Raji (cell line): ENCODE measurements around the gene POLD2.

Source experiments
- POLR2A ChIP-seq: IDR thresholded peaks from 2 replicates; pipeline ENCODE4 v1.6.1; 2011; ENCODE audit warnings: low read depth, low read length, control low read depth; ENCODE audit not compliant: insufficient read depth

POLD2 gene

GRCh38 chr7:44112997-44113763, 10.2 kb downstream of the POLD2 start:
- TF ChIP-seq POLR2A = 0 out of 2 replicates have a peak, but pooled peaks have one; percentile 3

- no peak; the same call in 1 of the 2 replicates for TF ChIP-seq POLR2A
Observed at GRCh38 chr7:44112231-44112996, 10.9 kb downstream of the POLD2 start.

- TF ChIP-seq POLR2A = no peak
Observed at GRCh38 chr7:44111761-44112160, 11.6 kb downstream of the POLD2 start.

GRCh38 chr7:44110719-44111635, 12.4 kb downstream of the POLD2 start:
- no peak for TF ChIP-seq POLR2A

GRCh38 chr7:44109991-44110390, 13.4 kb downstream of the POLD2 start:
- no peak for TF ChIP-seq POLR2A

GRCh38 chr7:44108768-44109750, 14.3 kb downstream of the POLD2 start:
- TF ChIP-seq POLR2A = no peak

GRCh38 chr7:44107961-44108767, 15.2 kb downstream of the POLD2 start:
- no peak for TF ChIP-seq POLR2A

- no peak for TF ChIP-seq POLR2A
Observed at GRCh38 chr7:44107116-44107960, 16.0 kb downstream of the POLD2 start.

- TF ChIP-seq POLR2A = no peak
Observed at GRCh38 chr7:44106311-44107065, 16.9 kb downstream of the POLD2 start.

- TF ChIP-seq POLR2A = no peak
Observed at GRCh38 chr7:44105832-44106231, 17.5 kb downstream of the POLD2 start.

- TF ChIP-seq POLR2A = no peak
Observed at GRCh38 chr7:44104860-44105771, 18.2 kb downstream of the POLD2 start.
